ENCODE data around the gene SAT1. TPM values are rescaled to one million over a fixed set of nuclear protein-coding genes. Genes with fewer than 3 reads are reported as not detected.
A peak's percentile ranks its signal among the peaks of the same experiment; 100 is the strongest.
"Not testable (repeated sequence)": the region's sequence is repeated elsewhere in the genome, so short reads cannot be mapped to it uniquely, and the experiment has no call there.

SAT1 gene
- polyA plus RNA-seq, 2 donors = 250 to 644 TPM

DNA sequence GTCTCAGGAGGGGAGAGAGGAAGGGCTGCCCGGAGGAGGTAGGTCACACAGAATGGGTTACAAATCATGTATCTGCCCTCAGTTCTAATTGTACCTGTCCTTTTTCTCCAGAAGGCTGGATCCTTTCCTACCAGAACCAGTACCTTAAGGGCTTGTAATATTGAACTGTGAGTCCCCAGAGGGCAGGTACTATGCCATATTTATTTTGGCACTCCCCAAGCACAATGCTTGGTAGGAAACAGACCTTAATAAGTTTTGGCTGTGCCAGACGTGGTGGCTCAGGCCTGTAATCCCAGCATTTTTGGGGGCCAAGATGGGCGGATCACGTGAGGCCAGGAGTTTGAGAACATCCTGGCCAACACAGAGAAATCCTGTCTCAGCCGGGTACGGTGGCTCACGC is 11.9 kb upstream of the SAT1 start:
- H3K9me3 ChIP-seq (ENCODE audit: control insufficient read depth in 2 of 2, insufficient read depth in 1 of 2, low read depth in 1 of 2, low read length in 1 of 2); H3K27ac ChIP-seq (ENCODE audit: low read depth in 2 of 2, low read length in 1 of 2); H3K36me3 ChIP-seq (ENCODE audit: control insufficient read depth in 2 of 2, insufficient read depth in 2 of 2, low read length in 1 of 2); H3K27me3 ChIP-seq (ENCODE audit: control insufficient read depth in 1 of 2, insufficient read depth in 2 of 2, low read length in 2 of 2); H3K4me1 ChIP-seq (ENCODE audit: control insufficient read depth in 2 of 2, insufficient read depth in 2 of 2, low read length in 1 of 2); H3K4me3 ChIP-seq (ENCODE audit: low read depth in 1 of 2, low read length in 2 of 2): not testable (repeated sequence)
- WGBS, 2 donors = 62 to 76% methylated on average over 6 of the region's 7 CpGs

DNA sequence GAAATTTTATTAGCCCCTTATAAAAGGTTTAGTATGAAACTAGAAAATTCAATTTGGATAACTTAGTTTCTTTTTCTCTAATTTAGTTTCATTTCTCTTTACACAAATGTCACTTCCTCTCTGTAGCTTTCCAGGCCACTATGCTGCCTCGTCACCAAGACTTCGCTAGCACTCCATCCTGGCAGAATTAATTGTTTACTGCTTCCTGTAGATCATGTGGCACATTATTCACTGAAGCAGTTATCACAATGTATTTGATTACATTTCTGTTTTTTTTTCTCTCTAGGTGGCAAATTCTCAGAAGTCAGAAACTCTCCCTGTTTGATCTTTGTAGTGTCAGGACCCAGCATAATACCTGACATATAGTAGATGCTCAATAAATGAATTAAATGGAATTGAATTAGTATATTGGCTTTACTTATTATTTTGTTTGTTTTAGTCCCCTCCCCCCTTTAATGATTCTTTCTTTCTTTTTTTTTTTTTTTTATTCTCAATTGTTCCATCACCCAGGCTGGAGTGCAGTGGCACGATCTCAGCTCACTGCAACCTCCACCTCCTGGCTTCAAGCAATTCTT is 9.3 kb upstream of the SAT1 start:
- Histone ChIP-seq H3K4me3 (ENCODE audit: low read depth in 1 of 2, low read length in 2 of 2) (no peak overlapping the region), H3K27ac (ENCODE audit: low read depth in 2 of 2, low read length in 1 of 2) (no peak overlapping the region), H3K27me3 (ENCODE audit: control insufficient read depth in 1 of 2, insufficient read depth in 2 of 2, low read length in 2 of 2) (no peaks in the 10 kb centered on the region), H3K4me1 (ENCODE audit: control insufficient read depth in 2 of 2, insufficient read depth in 2 of 2, low read length in 1 of 2) (no peaks in the 10 kb centered on the region), H3K9me3 (ENCODE audit: control insufficient read depth in 2 of 2, insufficient read depth in 1 of 2, low read depth in 1 of 2, low read length in 1 of 2) (no peaks in the 10 kb centered on the region), H3K36me3 (ENCODE audit: control insufficient read depth in 2 of 2, insufficient read depth in 2 of 2, low read length in 1 of 2) (no peaks in the 10 kb centered on the region)
- WGBS, 2 donors = 62 to 67% methylated on average over 3 of the region's 3 CpGs

DNA sequence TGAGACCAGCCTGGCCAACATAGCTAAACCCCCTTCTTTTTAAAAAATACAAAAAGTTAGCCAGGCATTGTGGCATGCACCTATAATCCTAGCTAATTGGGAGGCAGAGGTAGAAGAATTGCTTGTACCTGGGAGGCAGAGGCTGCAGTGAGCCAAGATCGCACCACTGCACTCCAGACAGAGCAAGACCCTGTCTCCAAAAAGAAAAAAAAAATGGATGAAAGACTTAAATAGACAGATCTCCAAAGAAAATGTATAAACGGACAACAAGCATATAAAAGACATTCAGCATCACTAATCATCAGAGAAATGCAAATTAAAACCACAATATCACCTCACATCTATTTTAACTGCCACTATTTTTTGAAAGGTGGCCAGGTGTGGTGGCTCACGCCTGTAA is 6.6 kb upstream of the SAT1 start:
- Histone ChIP-seq H3K27ac (ENCODE audit: low read depth in 2 of 2, low read length in 1 of 2) (no peak overlapping the region), H3K27me3 (ENCODE audit: control insufficient read depth in 1 of 2, insufficient read depth in 2 of 2, low read length in 2 of 2) (no peaks in the 10 kb centered on the region), H3K9me3 (ENCODE audit: control insufficient read depth in 2 of 2, insufficient read depth in 1 of 2, low read depth in 1 of 2, low read length in 1 of 2) (no peaks in the 10 kb centered on the region), H3K4me1 (ENCODE audit: control insufficient read depth in 2 of 2, insufficient read depth in 2 of 2, low read length in 1 of 2) (no peaks in the 10 kb centered on the region), H3K36me3 (ENCODE audit: control insufficient read depth in 2 of 2, insufficient read depth in 2 of 2, low read length in 1 of 2) (no peaks in the 10 kb centered on the region), H3K4me3 (ENCODE audit: low read depth in 1 of 2, low read length in 2 of 2) (no peak overlapping the region)
- 82 to 93% methylated on average over 3 of the region's 3 CpGs for WGBS, 2 donors

DNA sequence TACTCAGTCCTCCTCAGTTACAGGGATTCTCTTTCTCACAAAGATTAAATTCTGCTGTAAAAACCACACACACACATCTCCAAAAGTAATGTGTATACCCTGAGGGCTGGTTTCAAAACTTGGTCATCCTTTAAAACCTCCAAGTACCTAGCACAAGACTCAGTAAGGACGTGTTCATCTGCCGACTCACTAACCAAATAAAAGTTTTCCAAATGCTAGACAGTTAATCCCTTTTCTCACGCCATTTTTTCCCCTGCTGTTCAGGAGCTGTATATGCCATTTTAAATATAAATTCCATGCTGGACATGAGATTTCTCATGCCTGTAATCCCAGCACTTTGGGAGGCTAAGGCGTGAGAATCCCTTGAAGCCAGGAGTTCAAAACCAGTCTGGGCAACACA is 3.9 kb upstream of the SAT1 start:
- Histone ChIP-seq H3K9me3 (ENCODE audit: control insufficient read depth in 2 of 2, insufficient read depth in 1 of 2, low read depth in 1 of 2, low read length in 1 of 2) (no peaks in the 10 kb centered on the region), H3K27me3 (ENCODE audit: control insufficient read depth in 1 of 2, insufficient read depth in 2 of 2, low read length in 2 of 2) (no peaks in the 10 kb centered on the region), H3K36me3 (ENCODE audit: control insufficient read depth in 2 of 2, insufficient read depth in 2 of 2, low read length in 1 of 2) (no peaks in the 10 kb centered on the region), H3K4me1 (ENCODE audit: control insufficient read depth in 2 of 2, insufficient read depth in 2 of 2, low read length in 1 of 2) (no peaks in the 10 kb centered on the region), H3K27ac (ENCODE audit: low read depth in 2 of 2, low read length in 1 of 2) (no peak overlapping the region), H3K4me3 (ENCODE audit: low read depth in 1 of 2, low read length in 2 of 2) (no peak overlapping the region)
- WGBS, 2 donors = 45 to 53% methylated on average over 4 of the region's 4 CpGs

DNA sequence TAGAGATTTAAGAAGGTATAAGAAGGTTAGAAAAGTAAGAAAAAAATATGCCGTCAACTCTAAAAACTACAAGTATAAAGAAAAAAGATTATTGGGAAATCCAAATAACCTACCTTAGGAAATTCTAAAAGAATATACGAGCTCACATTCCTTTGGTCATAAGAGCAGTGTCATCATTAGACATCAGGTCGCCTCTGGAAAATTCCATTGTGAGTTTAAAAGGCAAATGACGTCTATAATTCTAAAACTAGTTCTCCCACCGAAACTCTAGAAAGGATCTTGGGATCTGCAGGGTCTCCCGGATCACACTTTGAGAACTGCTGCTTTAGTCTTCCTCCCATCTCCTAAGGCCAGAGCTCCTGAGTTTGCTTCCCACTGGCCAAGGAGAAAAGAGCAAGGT is 518 bp upstream of the SAT1 start:
- no peaks in the 10 kb centered on the region for H3K4me1 ChIP-seq (ENCODE audit: control insufficient read depth in 2 of 2, insufficient read depth in 2 of 2, low read length in 1 of 2)
- no peaks in the 10 kb centered on the region for H3K36me3 ChIP-seq (ENCODE audit: control insufficient read depth in 2 of 2, insufficient read depth in 2 of 2, low read length in 1 of 2)
- no peak overlapping the region for H3K4me3 ChIP-seq (ENCODE audit: low read depth in 1 of 2, low read length in 2 of 2)
- no peaks in the 10 kb centered on the region for H3K9me3 ChIP-seq (ENCODE audit: control insufficient read depth in 2 of 2, insufficient read depth in 1 of 2, low read depth in 1 of 2, low read length in 1 of 2)
- WGBS, 2 donors = 36 to 52% methylated on average over 6 of the region's 6 CpGs
- peak overlapping the region in 1 of 2 donors; percentile 56 for H3K27ac ChIP-seq (ENCODE audit: low read depth in 2 of 2, low read length in 1 of 2)
- no peaks in the 10 kb centered on the region for H3K27me3 ChIP-seq (ENCODE audit: control insufficient read depth in 1 of 2, insufficient read depth in 2 of 2, low read length in 2 of 2)

DNA sequence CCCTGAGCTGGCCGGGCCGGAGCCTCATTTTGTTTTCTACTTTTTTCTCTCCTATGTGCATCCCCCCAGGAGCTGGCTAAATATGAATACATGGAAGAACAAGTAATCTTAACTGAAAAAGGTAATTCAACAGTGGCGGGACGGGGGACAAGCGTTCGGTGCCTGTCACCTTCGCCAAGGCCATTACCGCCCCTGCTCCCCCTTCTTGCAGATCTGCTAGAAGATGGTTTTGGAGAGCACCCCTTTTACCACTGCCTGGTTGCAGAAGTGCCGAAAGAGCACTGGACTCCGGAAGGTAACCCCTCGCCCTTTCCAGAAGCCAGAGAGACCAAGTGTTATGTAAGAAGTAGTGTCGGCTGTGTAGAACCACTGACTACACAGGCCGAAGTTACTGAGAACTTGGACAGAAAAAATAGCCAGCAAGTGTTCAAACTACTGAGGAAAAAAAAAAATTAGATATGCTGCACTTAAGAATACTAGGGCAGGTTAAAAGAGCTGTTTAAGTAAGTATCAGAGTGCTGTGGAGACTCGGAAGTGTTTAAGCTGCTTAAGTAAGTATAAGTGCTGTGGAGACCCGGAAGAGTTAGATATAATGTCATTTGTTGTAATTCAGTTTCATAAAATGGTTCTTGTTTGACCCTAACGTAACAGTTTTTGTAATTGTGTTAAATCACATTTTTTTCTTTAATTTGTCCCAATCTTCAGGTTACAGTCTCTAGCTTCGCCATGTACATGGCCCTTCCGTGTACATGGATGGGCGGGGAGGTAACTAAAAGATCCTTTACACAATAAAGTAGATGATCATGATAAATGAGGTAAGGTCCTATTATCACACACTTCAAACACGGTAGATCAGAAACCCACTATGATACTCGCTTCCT is 856 bp downstream of the SAT1 start:
- Histone ChIP-seq H3K27me3 (ENCODE audit: control insufficient read depth in 1 of 2, insufficient read depth in 2 of 2, low read length in 2 of 2) (no peaks in the 10 kb centered on the region), H3K4me1 (ENCODE audit: control insufficient read depth in 2 of 2, insufficient read depth in 2 of 2, low read length in 1 of 2) (no peaks in the 10 kb centered on the region), H3K9me3 (ENCODE audit: control insufficient read depth in 2 of 2, insufficient read depth in 1 of 2, low read depth in 1 of 2, low read length in 1 of 2) (no peaks in the 10 kb centered on the region), H3K4me3 (ENCODE audit: low read depth in 1 of 2, low read length in 2 of 2) (peak overlapping the region; percentile 71 to 76), H3K36me3 (ENCODE audit: control insufficient read depth in 2 of 2, insufficient read depth in 2 of 2, low read length in 1 of 2) (no peaks in the 10 kb centered on the region), H3K27ac (ENCODE audit: low read depth in 2 of 2, low read length in 1 of 2) (peak overlapping the region; percentile 92)
- WGBS, 2 donors = 9 to 42% methylated on average over 21 of the region's 21 CpGs

DNA sequence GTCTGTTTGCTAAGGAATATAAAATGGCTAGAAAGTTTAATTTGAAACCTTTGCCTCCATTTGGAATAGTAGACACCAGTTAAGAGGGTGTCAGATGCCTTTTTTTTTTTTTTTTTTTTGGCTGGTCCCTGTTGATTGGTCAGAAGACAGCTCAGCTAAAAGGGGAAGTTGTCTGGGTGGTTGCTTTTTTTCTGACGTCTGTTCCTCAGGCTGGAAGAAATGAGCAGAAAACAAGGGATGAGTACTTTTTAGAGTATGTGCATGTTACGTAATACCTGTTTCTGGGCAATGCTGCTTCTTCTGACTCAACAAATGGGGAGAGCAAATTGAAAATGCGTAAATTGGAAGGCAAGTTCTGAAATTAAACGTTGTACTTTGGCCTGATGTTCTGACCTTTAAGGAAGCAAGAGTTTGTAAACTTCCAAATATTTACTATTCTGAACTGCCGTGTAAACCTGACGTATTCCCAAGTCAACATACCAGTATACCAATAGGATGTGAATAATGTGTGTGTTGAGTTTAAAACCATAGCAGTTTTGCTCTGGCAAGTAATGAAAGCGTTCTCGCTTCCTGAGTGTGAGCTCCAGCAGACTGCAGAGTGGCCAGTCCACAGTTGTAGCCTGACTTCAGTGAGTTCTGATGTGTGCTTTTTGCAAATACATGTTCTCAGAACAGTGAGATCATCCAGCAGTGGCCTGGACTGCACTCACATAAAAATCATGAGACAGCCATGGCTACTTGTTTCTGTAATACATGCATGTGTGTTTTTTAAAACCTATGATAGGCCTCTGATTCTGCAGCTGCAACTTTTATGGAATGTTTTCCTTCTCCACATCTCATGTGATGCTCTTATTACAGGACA is 1.7 kb downstream of the SAT1 start:
- Histone ChIP-seq H3K4me3 (ENCODE audit: low read depth in 1 of 2, low read length in 2 of 2) (peak overlapping the region; percentile 9 to 76), H3K27me3 (ENCODE audit: control insufficient read depth in 1 of 2, insufficient read depth in 2 of 2, low read length in 2 of 2) (no peaks in the 10 kb centered on the region), H3K9me3 (ENCODE audit: control insufficient read depth in 2 of 2, insufficient read depth in 1 of 2, low read depth in 1 of 2, low read length in 1 of 2) (no peaks in the 10 kb centered on the region), H3K36me3 (ENCODE audit: control insufficient read depth in 2 of 2, insufficient read depth in 2 of 2, low read length in 1 of 2) (no peaks in the 10 kb centered on the region), H3K27ac (ENCODE audit: low read depth in 2 of 2, low read length in 1 of 2) (peak overlapping the region; percentile 78 to 92), H3K4me1 (ENCODE audit: control insufficient read depth in 2 of 2, insufficient read depth in 2 of 2, low read length in 1 of 2) (no peaks in the 10 kb centered on the region)
- 20 to 46% methylated on average over 8 of the region's 8 CpGs for WGBS, 2 donors

DNA sequence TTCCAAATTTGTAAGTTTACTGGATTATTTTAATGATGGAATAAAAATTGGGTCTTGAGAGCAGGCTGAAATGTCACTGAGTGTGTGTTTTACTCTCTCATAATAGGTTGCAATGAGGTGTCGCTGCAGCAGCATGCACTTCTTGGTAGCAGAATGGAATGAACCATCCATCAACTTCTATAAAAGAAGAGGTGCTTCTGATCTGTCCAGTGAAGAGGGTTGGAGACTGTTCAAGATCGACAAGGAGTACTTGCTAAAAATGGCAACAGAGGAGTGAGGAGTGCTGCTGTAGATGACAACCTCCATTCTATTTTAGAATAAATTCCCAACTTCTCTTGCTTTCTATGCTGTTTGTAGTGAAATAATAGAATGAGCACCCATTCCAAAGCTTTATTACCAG is 2.6 kb downstream of the SAT1 start:
- WGBS, 2 donors = 41 to 51% methylated on average over 2 of the region's 2 CpGs
- Histone ChIP-seq H3K4me1 (ENCODE audit: control insufficient read depth in 2 of 2, insufficient read depth in 2 of 2, low read length in 1 of 2) (no peaks in the 10 kb centered on the region), H3K4me3 (ENCODE audit: low read depth in 1 of 2, low read length in 2 of 2) (peak overlapping the region in 1 of 2 donors; percentile 76), H3K27me3 (ENCODE audit: control insufficient read depth in 1 of 2, insufficient read depth in 2 of 2, low read length in 2 of 2) (no peaks in the 10 kb centered on the region), H3K27ac (ENCODE audit: low read depth in 2 of 2, low read length in 1 of 2) (no peak overlapping the region), H3K9me3 (ENCODE audit: control insufficient read depth in 2 of 2, insufficient read depth in 1 of 2, low read depth in 1 of 2, low read length in 1 of 2) (no peaks in the 10 kb centered on the region), H3K36me3 (ENCODE audit: control insufficient read depth in 2 of 2, insufficient read depth in 2 of 2, low read length in 1 of 2) (no peaks in the 10 kb centered on the region)

DNA sequence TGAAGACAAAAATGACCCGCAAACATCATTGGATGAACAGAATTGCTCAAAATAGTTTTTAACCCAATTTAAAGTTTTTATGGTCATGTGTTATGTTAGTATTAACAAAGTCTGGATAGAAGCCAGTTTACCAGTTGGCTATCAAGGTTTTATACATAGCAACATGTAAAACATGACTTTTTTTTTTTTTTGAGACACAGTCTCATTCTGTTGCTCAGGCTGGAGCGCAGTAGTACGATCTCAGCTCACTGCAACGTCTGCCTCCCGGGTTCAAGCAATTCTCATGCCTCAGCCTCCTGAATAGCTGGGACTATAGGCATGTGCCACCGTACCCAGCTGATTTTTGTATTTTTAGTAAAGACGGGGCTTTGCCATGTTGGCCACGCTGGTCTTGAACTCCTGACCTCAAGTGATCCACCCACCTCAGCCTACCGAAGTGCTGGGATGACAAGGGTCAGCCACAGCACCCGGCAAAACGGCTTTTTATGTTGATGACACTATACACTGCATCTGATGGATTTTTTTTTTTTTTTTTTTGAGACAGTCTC is 3.4 kb downstream of the SAT1 start:
- H3K27me3 ChIP-seq (ENCODE audit: control insufficient read depth in 1 of 2, insufficient read depth in 2 of 2, low read length in 2 of 2) = no peaks in the 10 kb centered on the region
- H3K27ac ChIP-seq (ENCODE audit: low read depth in 2 of 2, low read length in 1 of 2) = no peak overlapping the region
- H3K9me3 ChIP-seq (ENCODE audit: control insufficient read depth in 2 of 2, insufficient read depth in 1 of 2, low read depth in 1 of 2, low read length in 1 of 2) = no peaks in the 10 kb centered on the region
- H3K4me3 ChIP-seq (ENCODE audit: low read depth in 1 of 2, low read length in 2 of 2) = no peak overlapping the region
- H3K4me1 ChIP-seq (ENCODE audit: control insufficient read depth in 2 of 2, insufficient read depth in 2 of 2, low read length in 1 of 2) = no peaks in the 10 kb centered on the region
- 75 to 77% methylated on average over 11 of the region's 11 CpGs for WGBS, 2 donors
- H3K36me3 ChIP-seq (ENCODE audit: control insufficient read depth in 2 of 2, insufficient read depth in 2 of 2, low read length in 1 of 2) = no peaks in the 10 kb centered on the region
